Activated T-helper 9 cell treated with anti-CD3 and anti-CD28 coated beads, Interleukin-2, amount 50 U/mL, for 16 hours (primary cell): Measurements from ENCODE around the gene GNAT1.

ENCODE experiments used
- DNase-seq: peaks from one replicate; pipeline ENCODE4 v3.0.0-alpha.2; 2020; ENCODE audit warnings: low read depth

The GNAT1 gene

GRCh38 chr3:50163572-50164455 lies 27.6 kb upstream of the GNAT1 start:
- DNase-seq: no peak

- DNase-seq: no peak
Measured at GRCh38 chr3:50164481-50164880, 26.9 kb upstream of the GNAT1 start.

- no peak for DNase-seq
Measured at GRCh38 chr3:50164984-50165909, 26.2 kb upstream of the GNAT1 start.

GRCh38 chr3:50165910-50166538 lies 25.4 kb upstream of the GNAT1 start:
- DNase-seq: no peak

GRCh38 chr3:50166620-50167019 lies 24.8 kb upstream of the GNAT1 start:
- DNase-seq: no peak

- DNase-seq: no peak
Measured at GRCh38 chr3:50167069-50167840, 24.2 kb upstream of the GNAT1 start.

GRCh38 chr3:50167841-50168209 lies 23.6 kb upstream of the GNAT1 start:
- DNase-seq: no peak

- DNase-seq: no peak
Measured at GRCh38 chr3:50168388-50168787, 23.0 kb upstream of the GNAT1 start.

GRCh38 chr3:50168791-50169190 lies 22.6 kb upstream of the GNAT1 start:
- DNase-seq: no peak

- DNase-seq: no peak
Measured at GRCh38 chr3:50169232-50169832, 22.1 kb upstream of the GNAT1 start.

- DNase-seq: no peak
Measured at GRCh38 chr3:50169858-50170257, 21.6 kb upstream of the GNAT1 start.

GRCh38 chr3:50170689-50171088 lies 20.7 kb upstream of the GNAT1 start:
- DNase-seq: no peak

- DNase-seq: no peak
Measured at GRCh38 chr3:50171540-50172301, 19.7 kb upstream of the GNAT1 start.

- no peak for DNase-seq
Measured at GRCh38 chr3:50172626-50173220, 18.7 kb upstream of the GNAT1 start.

- no peak for DNase-seq
Measured at GRCh38 chr3:50173685-50174516, 17.5 kb upstream of the GNAT1 start.

GRCh38 chr3:50174517-50174895 lies 16.9 kb upstream of the GNAT1 start:
- DNase-seq: no peak

GRCh38 chr3:50174947-50175524 lies 16.4 kb upstream of the GNAT1 start:
- no peak for DNase-seq

GRCh38 chr3:50177346-50177745 lies 14.1 kb upstream of the GNAT1 start:
- no peak for DNase-seq

GRCh38 chr3:50179710-50180109 lies 11.7 kb upstream of the GNAT1 start:
- no peak for DNase-seq
